K562 (cell line): Measurements from ENCODE around the gene SPINK9.

ENCODE experiments used
- BHLHE40 ChIP-seq: IDR thresholded peaks from 2 replicates; pipeline ENCODE4 v1.6.1; 2011; ENCODE audit warnings: low read length, improper control_type of control experiment
- DNMT1 ChIP-seq: fragments of 450-650 bp; IDR thresholded peaks from 2 replicates; pipeline ENCODE4 v1.6.1; 2016; ENCODE audit warnings: antibody characterized with exemption, mild to moderate bottlenecking
- MEF2A ChIP-seq: IDR thresholded peaks from 2 replicates; pipeline ENCODE4 v1.6.1; 2011; ENCODE audit warnings: low read depth, mild to moderate bottlenecking, low read length, moderate library complexity; ENCODE audit not compliant: control insufficient read depth
- NBN ChIP-seq: fragments of 450-650 bp; IDR thresholded peaks from 2 replicates; pipeline ENCODE4 v1.6.1; 2016; ENCODE audit warnings: low read depth, mild to moderate bottlenecking
- NFYB ChIP-seq: IDR thresholded peaks from 2 replicates; pipeline ENCODE4 v1.6.1; 2011; ENCODE audit warnings: mild to moderate bottlenecking, moderate library complexity; ENCODE audit not compliant: insufficient read length; ENCODE audit errors: extremely low read depth
- TAF15 ChIP-seq: fragments of 200-400 bp; formaldehyde crosslinking; IDR thresholded peaks from 2 replicates; pipeline ENCODE4 v1.6.1; 2017; ENCODE audit warnings: mild to moderate bottlenecking, low read depth, low read length, moderate library complexity
- ZNF217 ChIP-seq: sonication (generic); formaldehyde crosslinking; IDR thresholded peaks from 2 replicates; pipeline ENCODE4 v1.8.0; 2022; ENCODE audit warnings: mild to moderate bottlenecking, missing genetic modification reagents
- ZNF384 ChIP-seq: IDR thresholded peaks from 2 replicates; pipeline ENCODE4 v1.6.1; 2012; ENCODE audit warnings: low read depth, low read length, improper control_type of control experiment
- ZNF668 ChIP-seq: fragments of 250-450 bp; sonication (Bioruptor Pico); IDR thresholded peaks from 2 replicates; pipeline ENCODE4 v1.8.0; 2022; ENCODE audit warnings: mild to moderate bottlenecking, inconsistent platforms
- TF ChIP-seq, protein P1 (sequence below), 3 experiments: IDR thresholded peaks in 2 of 3; conservative IDR thresholded peaks in 1 of 3; 2 replicates each; pipeline ENCODE4 v1.5.1; 2011 to 2012; ENCODE audit warnings: low read length in 3 of 3, mild to moderate bottlenecking in 3 of 3, control low read depth in 2 of 3, improper control_type of control experiment in 1 of 3, inconsistent platforms in 1 of 3, low read depth in 1 of 3, mixed read lengths in 1 of 3, moderate library complexity in 1 of 3; ENCODE audit not compliant: insufficient read depth in 2 of 3
- TF ChIP-seq, protein P2 (sequence below): fragments of 450-650 bp; formaldehyde crosslinking; IDR thresholded peaks from 2 replicates; pipeline ENCODE4 v1.4.0; 2020; ENCODE audit warnings: mild to moderate bottlenecking, moderate library complexity

DNA sequence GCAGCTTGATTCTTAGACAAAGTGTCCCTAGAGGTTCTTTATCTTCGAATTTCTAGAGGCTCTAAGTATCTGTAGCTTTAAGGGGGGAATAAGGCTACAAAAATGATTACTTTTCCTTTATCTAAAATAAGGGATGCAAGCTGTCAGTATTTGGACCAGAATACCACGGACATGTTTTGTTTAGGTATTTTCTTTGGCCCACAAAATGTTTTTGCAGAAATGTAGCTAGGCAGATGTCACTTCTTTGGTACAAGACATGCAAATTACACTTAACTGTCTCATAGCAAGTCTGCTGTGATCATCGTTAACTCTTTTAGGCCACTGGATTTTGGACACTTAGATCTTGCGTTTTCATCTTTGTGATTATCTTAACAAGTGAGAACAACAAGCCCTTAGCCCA is 20.6 kb upstream of the SPINK9 start:
- TF ChIP-seq, protein P1, sequence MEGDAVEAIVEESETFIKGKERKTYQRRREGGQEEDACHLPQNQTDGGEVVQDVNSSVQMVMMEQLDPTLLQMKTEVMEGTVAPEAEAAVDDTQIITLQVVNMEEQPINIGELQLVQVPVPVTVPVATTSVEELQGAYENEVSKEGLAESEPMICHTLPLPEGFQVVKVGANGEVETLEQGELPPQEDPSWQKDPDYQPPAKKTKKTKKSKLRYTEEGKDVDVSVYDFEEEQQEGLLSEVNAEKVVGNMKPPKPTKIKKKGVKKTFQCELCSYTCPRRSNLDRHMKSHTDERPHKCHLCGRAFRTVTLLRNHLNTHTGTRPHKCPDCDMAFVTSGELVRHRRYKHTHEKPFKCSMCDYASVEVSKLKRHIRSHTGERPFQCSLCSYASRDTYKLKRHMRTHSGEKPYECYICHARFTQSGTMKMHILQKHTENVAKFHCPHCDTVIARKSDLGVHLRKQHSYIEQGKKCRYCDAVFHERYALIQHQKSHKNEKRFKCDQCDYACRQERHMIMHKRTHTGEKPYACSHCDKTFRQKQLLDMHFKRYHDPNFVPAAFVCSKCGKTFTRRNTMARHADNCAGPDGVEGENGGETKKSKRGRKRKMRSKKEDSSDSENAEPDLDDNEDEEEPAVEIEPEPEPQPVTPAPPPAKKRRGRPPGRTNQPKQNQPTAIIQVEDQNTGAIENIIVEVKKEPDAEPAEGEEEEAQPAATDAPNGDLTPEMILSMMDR (IDR thresholded peaks at IDR 0.05 in 2 of 3, conservative IDR thresholded peaks at IDR 0.05 in 1 of 3; ENCODE audit: insufficient read depth in 2 of 3, low read depth in 1 of 3, low read length in 3 of 3), result no peak
- TF ChIP-seq ZNF217 (CRISPR knock-in tag) (no peak), NBN (no peak), BHLHE40 (no peak), ZNF384 (no peak), NFYB (no peak), TAF15 (no peak), ZNF668 (no peak), DNMT1 (no peak), MEF2A (no peak)
- TF ChIP-seq, protein P2, sequence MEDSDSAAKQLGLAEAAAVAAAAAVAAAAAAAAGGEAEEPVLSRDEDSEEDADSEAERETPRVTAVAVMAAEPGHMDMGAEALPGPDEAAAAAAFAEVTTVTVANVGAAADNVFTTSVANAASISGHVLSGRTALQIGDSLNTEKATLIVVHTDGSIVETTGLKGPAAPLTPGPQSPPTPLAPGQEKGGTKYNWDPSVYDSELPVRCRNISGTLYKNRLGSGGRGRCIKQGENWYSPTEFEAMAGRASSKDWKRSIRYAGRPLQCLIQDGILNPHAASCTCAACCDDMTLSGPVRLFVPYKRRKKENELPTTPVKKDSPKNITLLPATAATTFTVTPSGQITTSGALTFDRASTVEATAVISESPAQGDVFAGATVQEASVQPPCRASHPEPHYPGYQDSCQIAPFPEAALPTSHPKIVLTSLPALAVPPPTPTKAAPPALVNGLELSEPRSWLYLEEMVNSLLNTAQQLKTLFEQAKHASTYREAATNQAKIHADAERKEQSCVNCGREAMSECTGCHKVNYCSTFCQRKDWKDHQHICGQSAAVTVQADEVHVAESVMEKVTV (CRISPR knock-in tag), result no peak
